Gastroesophageal sphincter (tissue), 3 donors: Measurements from ENCODE around the gene CHERP.

ENCODE experiments used
- EP300 ChIP-seq: sonication (generic); formaldehyde crosslinking; IDR thresholded peaks from one replicate; pipeline ENCODE4 v1.6.1; 2017; ENCODE audit warnings: antibody characterized with exemption, mild to moderate bottlenecking
- POLR2A ChIP-seq, 2 donors: fragments of 450-650 bp; IDR thresholded peaks; one replicate each; pipeline ENCODE4 v1.6.1; 2017; ENCODE audit warnings: antibody characterized with exemption in 2 of 2, mild to moderate bottlenecking in 2 of 2, moderate library complexity in 1 of 2
- POLR2AphosphoS5 ChIP-seq: sonication (generic); formaldehyde crosslinking; IDR thresholded peaks from one replicate; pipeline ENCODE4 v1.6.1; 2017; ENCODE audit warnings: antibody characterized with exemption
- TF ChIP-seq, protein P1 (sequence below), 4 experiments: fragments of 200-600 bp in 2 of 4; fragments of 450-650 bp in 2 of 4; sonication (generic) in 1 of 4; IDR thresholded peaks; one replicate each; pipeline ENCODE4 v1.5.1; 2017 to 2019; ENCODE audit warnings: antibody characterized with exemption in 4 of 4, mild to moderate bottlenecking in 2 of 4, moderate library complexity in 2 of 4

DNA sequence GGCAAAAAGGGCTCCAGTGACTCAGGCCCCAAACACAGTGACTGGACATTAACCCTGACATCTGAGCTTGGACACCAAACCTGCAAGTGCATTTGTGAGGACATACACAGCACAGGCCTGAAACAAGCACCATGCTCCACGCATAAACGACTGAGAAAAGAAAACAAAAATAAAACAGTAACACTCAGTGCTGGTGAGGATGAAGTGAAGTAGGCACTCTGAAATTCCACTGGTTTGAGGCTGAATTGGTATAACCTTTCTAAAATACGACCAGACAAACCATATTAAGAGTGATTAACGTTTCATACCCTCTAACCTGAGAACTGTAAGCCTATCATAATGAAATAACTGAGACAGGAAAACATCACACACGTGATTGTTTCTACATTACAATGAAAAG lies 24.5 kb upstream of the CHERP start:
- TF ChIP-seq, protein P1, sequence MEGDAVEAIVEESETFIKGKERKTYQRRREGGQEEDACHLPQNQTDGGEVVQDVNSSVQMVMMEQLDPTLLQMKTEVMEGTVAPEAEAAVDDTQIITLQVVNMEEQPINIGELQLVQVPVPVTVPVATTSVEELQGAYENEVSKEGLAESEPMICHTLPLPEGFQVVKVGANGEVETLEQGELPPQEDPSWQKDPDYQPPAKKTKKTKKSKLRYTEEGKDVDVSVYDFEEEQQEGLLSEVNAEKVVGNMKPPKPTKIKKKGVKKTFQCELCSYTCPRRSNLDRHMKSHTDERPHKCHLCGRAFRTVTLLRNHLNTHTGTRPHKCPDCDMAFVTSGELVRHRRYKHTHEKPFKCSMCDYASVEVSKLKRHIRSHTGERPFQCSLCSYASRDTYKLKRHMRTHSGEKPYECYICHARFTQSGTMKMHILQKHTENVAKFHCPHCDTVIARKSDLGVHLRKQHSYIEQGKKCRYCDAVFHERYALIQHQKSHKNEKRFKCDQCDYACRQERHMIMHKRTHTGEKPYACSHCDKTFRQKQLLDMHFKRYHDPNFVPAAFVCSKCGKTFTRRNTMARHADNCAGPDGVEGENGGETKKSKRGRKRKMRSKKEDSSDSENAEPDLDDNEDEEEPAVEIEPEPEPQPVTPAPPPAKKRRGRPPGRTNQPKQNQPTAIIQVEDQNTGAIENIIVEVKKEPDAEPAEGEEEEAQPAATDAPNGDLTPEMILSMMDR (IDR thresholded peaks at IDR 0.05): no peak
- no peak for TF ChIP-seq POLR2A (IDR thresholded peaks at IDR 0.05)
- no peak for TF ChIP-seq POLR2AphosphoS5
- TF ChIP-seq EP300: no peak
